Islet precursor cell (in vitro differentiated cells): ENCODE measurements around the gene ANXA2.

Experiments used
- DNase-seq: peaks from one replicate; pipeline ENCODE4 v3.0.0-alpha.2; 2018

Gene ANXA2

GRCh38 chr15:60386615-60387014 is 11.2 kb downstream of the ANXA2 start:
- no peak for DNase-seq

- peak; percentile 11 for DNase-seq
Observed at GRCh38 chr15:60385620-60386552, 11.9 kb downstream of the ANXA2 start.

GRCh38 chr15:60384526-60385126 is 13.2 kb downstream of the ANXA2 start:
- DNase-seq, result no peak

- no peak for DNase-seq
Observed at GRCh38 chr15:60384053-60384452, 13.7 kb downstream of the ANXA2 start.

- peak; percentile 34 for DNase-seq
Observed at GRCh38 chr15:60382773-60383674, 14.8 kb downstream of the ANXA2 start.

GRCh38 chr15:60381148-60381788 is 16.5 kb downstream of the ANXA2 start:
- DNase-seq, result peak; percentile 42

GRCh38 chr15:60379525-60380274 is 18.1 kb downstream of the ANXA2 start:
- DNase-seq, result peak; percentile 89

- no peak for DNase-seq
Observed at GRCh38 chr15:60379185-60379524, 18.6 kb downstream of the ANXA2 start.

- peak; percentile 56 for DNase-seq
Observed at GRCh38 chr15:60376677-60377095, 21.1 kb downstream of the ANXA2 start.

- DNase-seq, result peak; percentile 22
Observed at GRCh38 chr15:60375306-60375705, 22.5 kb downstream of the ANXA2 start.

GRCh38 chr15:60374628-60375081 is 23.1 kb downstream of the ANXA2 start:
- peak; percentile 98 for DNase-seq

GRCh38 chr15:60374209-60374608 is 23.6 kb downstream of the ANXA2 start:
- no peak for DNase-seq

- DNase-seq, result peak; percentile 13
Observed at GRCh38 chr15:60373745-60374144, 24.0 kb downstream of the ANXA2 start.

- DNase-seq, result peak; percentile 43
Observed at GRCh38 chr15:60373327-60373726, 24.5 kb downstream of the ANXA2 start.

- DNase-seq, result peak; percentile 37
Observed at GRCh38 chr15:60372756-60373155, 25.0 kb downstream of the ANXA2 start.

- DNase-seq, result peak; percentile 47
Observed at GRCh38 chr15:60372227-60372626, 25.6 kb downstream of the ANXA2 start.

GRCh38 chr15:60371175-60372051 is 26.4 kb downstream of the ANXA2 start:
- DNase-seq, result peak; percentile 92

GRCh38 chr15:60370869-60371136 is 27.0 kb downstream of the ANXA2 start:
- DNase-seq, result no peak

- DNase-seq, result peak; percentile 49
Observed at GRCh38 chr15:60370105-60370868, 27.5 kb downstream of the ANXA2 start.

GRCh38 chr15:60369696-60370095 is 28.1 kb downstream of the ANXA2 start:
- no peak for DNase-seq
